GM21447 (cell line): Measurements from ENCODE around the gene DHRS3.

ENCODE experiments used
- ATAC-seq: cut with Tn5 transposase; IDR thresholded peaks from one replicate; pipeline ENCODE4 v1.9.1; 2021; ENCODE audit not compliant: unreplicated experiment

Gene DHRS3

DNA sequence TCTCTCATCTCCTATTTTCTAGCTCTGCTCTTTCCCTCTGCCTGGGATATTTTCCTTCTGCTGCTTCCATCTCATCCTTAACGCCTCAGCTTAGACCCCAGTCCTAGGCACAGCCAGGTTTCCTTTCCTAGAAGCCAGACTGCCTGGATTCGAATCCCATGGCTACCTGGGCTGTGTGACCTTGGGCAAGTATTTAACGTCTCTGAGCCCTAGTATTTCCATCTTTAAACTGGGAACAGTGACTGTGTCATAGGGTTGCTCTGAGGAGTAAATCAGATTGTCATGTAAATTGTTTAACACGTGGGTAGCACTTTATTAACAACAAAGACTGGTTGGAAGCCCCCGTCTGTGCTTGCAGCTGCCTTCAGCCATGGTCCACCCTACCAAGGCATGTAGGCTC lies 18.4 kb downstream of the DHRS3 start:
- no peak for ATAC-seq

DNA sequence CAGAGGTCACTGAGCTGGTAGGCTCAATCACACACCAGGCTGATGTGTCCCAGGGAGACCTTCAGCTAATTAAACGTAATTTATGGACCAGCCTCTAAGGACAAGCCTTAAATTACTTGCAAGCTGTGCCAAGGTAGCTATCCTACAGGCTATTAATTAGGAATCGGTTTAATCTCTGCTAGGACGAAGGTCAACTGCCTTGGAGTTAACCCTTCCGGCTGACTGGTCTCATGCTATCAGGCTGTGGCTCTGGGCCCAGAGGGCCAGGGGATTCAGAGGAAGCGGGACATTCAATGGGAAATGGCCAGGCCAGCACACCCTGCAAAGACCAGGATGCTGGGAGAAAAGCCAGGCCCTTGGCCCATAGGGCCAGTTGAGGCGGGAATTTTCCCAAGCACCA lies 19.0 kb downstream of the DHRS3 start:
- ATAC-seq = no peak

DNA sequence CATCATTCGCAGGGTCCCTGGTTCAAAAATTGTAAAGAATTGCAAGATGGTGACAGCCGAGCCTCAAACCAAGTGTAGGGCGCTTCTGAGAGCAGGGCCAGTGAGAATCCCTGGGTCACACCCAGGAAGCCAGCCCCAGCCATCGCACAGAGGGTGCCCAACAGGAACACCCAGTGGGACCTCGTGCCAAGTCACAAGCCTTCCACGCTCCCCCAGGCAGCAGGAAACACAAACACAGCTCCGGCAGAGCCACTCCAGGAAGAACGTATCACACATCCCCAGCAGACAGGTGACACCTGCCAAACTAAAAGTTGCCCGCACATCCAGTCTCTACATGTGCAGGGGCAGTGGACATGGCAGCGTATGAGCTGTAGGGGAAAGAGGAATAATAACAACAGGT lies 20.2 kb downstream of the DHRS3 start:
- ATAC-seq = no peak

DNA sequence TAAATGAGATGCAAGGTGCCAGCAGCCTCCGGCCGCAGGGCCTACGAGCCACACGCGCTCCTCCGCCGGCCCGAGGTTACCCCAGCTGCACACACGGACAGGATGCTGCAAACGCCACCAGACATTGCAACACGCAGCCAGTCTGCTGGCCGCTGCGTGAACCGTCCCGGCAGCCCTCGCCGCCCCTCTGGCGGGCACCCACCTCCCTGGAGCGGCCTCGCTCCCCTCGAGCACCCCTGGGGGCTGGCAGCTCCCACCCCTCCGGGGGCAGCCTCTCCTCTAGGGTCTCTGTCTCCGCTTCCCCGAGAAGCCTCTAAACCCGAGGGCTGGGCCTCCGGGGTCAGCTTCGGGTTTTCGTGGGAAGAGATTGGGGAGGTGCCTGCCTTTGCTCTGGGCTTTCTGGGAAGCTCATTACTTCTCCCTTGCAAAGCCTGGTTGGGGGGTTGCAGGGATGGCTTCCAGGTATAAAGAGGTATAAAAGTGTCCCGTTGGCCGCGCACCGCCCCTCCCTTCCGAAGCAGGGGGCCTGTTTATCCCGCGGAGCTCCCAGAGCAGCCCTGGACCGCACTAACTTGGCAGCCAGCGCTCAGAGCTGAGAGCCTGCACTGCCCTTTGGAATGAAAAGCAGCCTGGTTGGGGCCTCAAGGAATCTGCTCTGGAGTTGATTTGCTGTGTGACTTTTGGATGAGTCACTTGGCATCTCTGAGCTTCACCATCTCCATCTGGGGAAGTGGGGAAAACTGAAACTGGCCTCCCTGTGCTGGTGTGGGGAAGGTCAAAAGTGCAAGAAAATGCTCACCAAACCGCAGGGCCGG lies 21.8 kb downstream of the DHRS3 start:
- ATAC-seq = no peak

DNA sequence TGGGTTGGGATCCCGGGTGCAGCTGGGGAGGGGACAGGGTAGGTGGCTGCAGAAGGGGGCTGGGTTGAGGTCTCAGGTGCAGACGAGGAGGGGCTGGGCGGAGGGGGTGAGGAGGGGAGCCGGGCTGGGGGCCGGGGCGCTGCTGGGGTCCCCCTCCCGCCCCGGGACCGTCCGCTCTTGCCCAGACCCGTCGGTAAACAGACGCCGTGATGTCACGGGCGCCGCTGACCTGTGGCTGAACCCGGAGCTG lies 22.3 kb downstream of the DHRS3 start:
- ATAC-seq = no peak

DNA sequence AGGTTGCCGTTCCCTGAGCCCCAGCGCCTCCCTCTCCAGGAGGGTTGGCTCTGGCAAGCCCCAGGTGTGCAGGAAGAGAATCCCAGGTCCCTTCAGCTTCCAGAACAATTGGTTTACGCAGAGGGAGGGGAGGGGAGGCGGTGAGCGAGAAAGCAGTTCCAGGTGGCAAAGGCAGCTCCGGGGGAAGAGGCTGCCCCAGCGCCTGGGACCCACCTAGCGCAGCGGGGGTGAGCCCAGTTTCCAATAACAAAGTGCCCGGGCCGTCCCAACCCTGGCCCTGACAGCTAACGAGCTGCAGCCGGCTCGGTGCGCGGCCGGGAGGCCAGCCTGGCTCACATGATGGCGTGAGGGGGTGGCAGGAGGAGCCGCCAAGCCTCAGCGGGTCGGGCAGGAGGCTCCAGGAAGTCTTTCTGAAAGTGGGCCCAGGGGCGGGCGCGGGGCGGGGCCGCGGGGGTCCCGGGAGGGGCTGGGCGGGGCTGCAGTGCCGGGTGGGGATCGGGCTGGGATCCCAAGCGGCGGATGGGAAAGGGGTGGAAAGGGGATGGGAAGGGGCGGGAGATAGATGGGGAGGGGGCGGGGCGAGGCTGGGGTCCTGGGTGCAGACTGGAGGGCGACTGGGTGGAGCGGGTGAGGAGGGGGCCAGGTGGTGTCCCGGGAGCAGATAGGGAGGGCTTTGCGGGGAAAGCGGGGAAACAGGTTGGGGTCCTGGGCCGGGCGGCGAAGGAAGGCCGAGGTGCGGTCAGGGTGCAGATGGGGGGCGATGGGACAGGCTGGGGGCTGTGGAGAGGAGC lies 22.8 kb downstream of the DHRS3 start:
- no peak for ATAC-seq

DNA sequence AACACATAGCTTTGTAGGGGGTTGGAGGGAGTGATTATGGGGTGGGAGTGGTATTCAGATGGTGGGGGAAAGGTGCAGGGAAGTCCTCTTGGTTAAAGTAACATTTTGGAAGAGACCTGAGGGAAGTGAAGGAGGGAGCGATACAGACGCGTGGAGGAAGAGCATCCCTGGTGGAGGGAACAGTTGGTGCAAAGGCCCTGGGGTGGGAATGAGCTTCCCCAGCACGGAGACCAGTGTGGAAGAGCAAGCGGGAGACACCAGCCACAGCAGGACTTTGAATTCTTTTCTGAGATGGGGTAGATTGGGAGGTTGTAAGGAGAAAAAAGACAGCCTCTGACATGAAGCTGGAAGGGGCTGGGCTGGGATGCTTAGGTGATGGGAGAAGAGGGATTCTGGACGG lies 23.5 kb downstream of the DHRS3 start:
- ATAC-seq = no peak

DNA sequence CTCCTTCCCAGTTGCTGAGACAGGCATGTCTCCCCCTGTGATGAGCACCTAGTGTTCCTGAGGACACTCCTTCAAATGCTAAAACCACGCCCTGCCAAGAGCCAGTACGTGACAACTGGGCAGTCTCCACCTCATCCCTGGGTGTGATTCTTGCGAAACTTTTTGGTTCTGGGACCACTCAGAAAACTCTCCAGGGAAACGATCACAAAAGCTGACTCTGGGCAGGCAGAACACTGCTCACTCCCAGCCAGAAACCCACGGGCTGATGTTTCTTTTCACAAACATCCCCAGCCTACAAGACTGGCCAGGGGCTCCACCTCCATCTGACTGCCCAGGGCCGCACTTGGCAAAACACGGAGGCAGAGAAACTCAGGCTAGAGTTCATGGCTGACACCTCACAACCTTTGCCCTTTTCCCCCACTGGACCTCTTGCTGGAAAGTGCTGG lies 24.4 kb downstream of the DHRS3 start:
- no peak for ATAC-seq

DNA sequence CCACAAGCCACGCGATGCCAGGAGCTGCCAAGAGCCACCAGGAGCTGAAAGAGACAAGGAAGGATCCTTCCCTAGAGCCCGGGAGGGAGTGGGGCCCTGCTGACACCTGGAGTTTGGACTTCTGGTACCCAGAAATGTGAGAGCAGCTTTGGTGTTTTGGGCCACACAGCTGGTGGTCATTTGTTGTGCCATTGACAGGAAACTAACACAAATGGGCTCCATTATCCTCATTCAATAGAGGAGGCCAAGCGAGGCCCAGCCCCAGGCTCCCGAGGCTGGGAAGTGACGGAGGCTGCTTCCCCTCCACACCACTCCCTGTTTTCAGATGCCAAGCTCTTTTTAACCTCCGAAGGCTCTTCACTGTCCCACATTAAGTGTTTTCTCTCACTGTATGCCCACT lies 25.5 kb downstream of the DHRS3 start:
- ATAC-seq = no peak

DNA sequence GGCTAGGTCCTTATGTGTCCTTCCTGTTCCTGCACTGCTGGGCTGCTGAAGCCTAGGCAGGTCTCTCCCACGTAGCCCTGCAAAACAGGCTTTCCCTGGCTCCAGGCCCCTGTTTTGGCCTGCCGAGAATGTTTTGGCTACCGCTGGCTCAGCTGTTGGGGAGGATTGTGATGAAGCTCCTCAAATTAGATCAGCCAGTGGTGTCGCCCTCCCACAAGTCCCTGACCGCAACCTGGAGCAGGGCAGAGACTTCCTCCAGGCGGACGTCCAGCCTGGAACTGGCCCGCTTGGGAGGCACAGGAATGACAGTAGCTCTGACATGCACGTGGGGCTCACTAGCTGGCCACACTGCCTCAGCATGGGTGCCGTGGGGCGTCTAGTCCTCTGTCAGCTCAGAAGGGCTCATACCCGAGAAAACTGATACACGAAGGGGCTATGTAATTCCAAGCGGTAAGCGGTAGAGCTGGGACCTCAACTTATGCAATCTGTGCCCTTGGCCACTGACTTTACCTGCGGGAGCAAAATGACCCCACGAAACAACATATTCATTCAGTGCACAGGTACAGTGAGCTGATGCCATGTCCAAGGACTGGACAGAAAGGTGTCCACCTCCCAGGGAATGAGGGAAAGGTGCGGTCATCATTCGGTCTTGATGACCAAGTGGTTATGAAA lies 26.6 kb downstream of the DHRS3 start:
- no peak for ATAC-seq

DNA sequence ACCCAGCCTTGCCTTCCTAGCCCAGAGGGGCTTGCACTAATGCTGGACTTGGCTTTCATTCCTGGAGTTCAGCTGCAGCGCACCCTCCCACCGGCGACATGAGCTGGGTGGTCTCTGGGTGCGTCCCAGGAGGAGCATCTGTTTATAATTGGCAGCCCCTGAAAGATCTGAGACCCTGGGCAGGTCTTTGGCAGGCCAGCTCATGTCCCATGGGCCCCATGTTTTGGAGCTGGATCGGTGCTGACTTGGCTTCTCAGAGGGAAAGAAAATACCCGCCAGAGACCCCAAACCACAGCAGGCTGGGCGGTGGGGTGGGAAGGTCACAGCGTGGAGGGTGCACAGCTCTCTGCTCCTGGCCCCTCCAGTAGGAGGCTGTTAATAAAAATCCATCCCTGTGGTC lies 29.3 kb downstream of the DHRS3 start:
- ATAC-seq = no peak

DNA sequence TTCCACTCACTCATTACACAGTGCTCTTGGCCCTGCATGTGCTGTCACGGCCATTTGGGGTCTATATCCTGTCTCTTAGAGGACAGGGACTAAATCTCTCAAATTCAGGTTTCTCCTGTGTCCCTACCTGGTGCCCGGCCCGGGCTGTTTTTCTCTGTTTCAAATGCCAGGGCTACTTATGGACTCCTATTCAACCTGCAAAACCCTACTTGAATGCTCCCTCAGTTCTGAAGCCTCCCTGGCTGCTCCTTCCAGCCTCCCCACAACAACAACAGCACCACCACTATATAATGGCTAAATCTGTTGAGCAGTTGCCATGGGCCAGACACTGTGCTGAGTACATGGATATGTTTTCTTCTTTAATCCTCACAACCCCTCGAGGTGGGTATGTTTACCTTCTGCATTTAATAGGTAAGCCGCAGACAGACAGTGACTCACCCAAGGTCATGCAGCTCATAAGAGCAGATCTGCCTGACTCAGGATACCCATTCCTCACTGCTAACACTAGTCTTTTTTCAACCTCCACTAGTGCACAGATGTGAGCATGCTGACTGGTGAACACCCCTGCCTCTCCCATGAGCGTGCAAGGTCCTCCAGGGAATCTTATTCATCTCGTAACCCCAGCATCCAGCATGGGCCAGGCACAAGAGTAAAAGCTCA lies 29.9 kb downstream of the DHRS3 start:
- no peak for ATAC-seq

DNA sequence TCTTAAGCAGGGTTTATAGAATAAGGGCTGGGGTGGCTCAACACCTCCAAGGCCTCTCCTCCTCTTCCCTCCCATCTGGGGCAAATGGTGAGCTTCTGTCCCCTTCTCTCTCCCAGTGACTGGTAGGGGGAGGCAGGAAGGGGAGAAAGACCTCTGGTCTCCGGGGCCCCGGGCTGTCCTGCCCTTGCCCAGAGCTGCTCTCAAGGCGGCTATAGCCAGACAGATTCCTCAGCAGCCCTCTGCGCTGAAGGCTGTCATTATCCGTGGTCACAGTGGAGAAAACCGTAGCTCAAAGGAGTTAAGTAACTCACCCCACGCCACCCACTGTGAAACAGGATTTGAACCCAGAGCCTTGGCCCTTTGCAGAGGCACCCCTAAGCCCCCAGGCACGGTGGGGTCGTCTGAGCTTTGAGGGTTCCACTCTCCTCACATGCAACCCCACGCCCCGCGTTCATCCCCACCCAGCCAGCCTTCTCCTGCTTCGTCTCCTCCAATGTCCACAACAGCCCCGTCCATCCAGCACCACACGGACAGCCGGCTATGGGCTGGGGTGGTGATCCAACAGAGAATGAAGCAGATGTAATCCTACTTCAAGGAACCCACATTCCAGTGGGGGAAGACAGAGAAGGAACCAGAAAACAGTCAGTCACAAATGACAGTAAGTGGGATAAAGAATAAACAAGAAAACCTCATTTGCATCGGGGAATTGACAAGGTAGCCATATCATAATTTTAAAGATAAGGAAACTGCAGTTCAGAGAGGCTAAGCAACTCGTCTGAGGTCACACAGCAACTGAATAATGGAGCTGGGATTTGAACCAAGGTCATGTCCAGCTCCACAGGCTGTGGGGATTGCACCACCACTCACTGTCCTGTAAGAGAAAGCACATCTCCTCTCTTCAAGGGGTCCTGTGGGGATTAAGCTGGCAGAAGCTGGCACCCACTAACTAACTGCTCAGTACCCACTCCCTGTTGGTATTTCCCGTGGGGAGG lies 31.8 kb downstream of the DHRS3 start:
- ATAC-seq = no peak

DNA sequence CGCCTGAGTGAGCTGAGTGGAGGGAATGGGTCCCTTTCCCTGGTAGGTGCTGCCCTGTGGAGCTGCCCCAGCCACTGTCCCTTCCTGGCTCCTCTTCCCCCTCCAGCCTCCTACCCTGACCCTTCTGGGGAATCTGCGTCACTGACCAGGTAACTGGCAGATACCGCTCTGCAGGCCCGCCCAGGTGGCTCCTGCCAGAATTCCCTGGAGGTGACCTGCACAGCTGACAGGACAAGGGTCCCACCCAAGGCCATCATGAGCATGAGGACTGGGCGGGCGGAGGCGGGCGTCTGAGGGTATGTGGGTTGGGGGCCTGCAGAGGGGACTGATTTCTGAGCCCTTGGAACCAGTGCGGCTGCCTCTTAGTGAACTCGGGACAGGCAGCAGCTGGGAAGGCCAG lies 32.5 kb downstream of the DHRS3 start:
- ATAC-seq = no peak

DNA sequence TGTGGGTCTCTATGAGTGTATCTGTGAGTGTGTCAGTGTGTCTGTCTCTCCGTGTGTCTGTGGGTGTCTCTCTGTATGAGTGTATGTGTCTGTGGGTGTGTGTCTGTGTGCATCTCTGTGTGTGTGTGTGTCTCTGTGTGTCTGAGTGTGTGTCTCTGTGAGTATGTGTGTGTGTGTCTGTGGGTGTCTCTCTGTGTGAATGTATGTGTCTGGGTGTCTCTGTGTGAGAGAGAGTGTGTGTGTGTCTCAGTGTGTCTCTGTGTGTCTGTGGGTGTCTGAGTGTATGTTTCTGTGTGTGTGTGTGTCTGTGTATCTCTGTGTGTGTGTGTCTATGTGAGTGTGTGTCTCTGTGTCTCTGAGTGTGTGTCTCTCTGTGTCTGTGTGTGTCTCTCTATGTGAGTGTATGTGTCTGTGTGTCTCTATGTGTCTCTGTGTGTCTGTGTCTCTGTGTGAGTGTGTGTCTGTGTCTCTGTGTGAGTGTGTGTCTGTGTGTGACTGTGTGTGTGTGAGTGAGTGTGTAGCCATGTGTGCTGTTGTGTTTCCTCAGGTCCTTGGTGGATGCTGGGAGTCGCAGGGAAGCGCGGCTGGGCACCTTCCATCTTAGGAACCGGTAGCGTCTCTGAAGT lies 33.0 kb downstream of the DHRS3 start:
- no peak for ATAC-seq

DNA sequence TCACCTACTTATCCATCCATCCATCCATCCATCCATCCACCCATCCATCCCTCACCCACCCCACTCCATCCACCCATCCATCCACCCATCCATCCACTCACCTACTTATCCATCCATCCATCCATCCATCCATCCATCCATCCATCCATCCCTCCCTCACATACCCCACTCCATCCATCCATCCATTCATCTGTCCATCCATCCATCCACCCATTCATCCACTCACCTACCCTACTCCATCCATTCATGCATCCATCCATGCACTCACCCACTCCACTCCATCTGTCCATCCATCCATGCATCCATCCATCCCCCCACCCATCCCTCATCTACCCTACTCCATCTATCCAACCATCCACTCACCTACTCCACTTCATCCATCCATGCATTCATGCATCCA lies 34.5 kb downstream of the DHRS3 start:
- no peak for ATAC-seq

DNA sequence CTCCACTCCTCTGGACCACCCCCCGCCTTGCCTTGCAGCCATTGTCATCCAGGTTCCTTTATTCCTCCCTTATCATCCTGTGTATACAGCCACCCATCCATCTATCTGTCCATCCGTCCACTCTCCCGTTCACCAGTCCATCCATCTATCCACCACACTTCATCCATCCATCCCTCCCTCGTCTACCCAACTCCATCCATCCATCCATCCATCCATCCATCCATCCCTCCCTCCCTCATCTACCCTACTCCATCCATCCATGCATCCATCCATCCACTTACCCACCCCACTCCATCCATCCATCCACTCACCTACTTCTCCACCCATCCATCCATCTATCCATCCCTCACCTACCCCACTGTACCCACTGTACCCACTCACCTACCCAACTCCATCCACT lies 35.4 kb downstream of the DHRS3 start:
- no peak for ATAC-seq

DNA sequence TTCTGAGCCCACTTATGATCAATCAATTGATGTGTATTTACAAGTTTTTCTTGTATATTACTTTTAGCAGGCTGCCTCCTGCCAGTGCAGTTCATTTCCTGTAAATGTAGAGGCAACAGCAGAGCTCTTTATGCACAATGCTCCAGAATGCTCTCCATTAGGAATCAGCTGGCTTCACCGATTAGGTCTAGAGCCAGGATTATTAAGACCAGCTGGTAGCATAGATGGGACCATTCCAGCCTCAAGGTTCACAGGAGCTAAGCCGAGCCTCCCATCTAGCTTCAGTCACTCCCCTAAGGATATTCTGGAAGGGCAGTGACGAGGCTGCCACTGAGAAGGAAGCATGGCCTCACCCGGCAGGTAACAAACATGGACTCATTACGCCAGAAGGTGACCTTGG lies 36.8 kb downstream of the DHRS3 start:
- ATAC-seq = no peak

DNA sequence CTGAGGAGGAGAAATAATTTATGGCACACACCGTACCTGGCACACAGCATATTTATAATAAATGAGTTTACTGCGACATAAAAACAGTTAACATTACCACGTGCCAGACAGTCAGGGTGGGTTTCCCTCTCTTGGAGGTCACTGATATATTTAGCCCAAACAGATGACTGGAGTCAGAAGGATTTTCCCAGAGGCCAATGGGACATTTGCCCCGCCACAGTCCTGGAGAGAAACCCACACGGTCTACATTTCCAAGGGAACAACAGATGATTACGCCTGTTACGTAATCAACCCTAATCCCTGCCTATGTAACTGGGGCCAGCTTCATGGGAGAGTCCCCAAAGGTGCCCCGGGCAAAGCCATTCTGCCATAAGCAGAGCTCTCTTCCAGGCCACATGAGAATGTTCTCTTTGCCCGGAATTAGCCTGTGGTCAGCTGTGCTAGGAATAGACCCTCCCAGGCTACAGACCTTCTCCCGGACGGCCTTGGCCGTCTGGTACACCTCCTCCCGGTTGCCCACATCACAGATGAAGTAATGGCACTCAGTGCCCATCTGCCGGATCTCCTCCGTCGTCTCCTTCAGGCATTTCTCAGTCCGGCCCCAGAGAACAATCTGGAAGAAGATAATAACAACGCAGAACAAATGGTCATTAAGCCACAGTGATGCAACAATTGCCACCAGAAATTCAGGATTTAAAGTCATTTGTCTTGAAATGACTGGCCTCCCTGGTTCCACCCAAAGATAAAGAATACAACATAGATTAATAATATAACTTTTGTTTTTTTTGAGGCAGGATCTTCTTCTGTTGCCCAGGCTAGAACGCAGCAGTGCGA lies 37.7 kb downstream of the DHRS3 start:
- ATAC-seq = no peak
